ENCODE results near the gene HLA-DPA1. TPM values are rescaled to one million over a fixed set of nuclear protein-coding genes. Genes with fewer than 3 reads are reported as not detected.

Gene HLA-DPA1
- total RNA-seq, 1 donor from 2014 or later: 491 TPM

- Histone ChIP-seq H3K9me3 (no peaks in the 10 kb centered on the region), H3K27me3 (no peaks in the 10 kb centered on the region), H3K36me3 (no peaks in the 10 kb centered on the region), H3K4me1 (peaks cover 21% of the 10 kb centered on the region), H3K27ac (no peak overlapping the region), H3K4me3 (no peak overlapping the region)
- intact Hi-C loops (cut with DNase I): loop anchor here (10.0 kb wide), 1 partner anchor 229 kb away; no protein-coding TSS in a partner anchor
- ATAC-seq (no peak), DNase-seq (no peak)
- TF ChIP-seq CTCF (IDR thresholded peaks at IDR 0.05): no peak
These were observed 57.7 kb downstream of the HLA-DPA1 start for GRCh38 chr6:33015798-33016197.

- peak; percentile 66 for ATAC-seq
- Histone ChIP-seq H3K4me1 (peaks cover 21% of the 10 kb centered on the region), H3K4me3 (no peak overlapping the region), H3K27ac (no peak overlapping the region), H3K36me3 (no peaks in the 10 kb centered on the region), H3K9me3 (no peaks in the 10 kb centered on the region), H3K27me3 (no peaks in the 10 kb centered on the region)
- intact Hi-C loops (cut with DNase I): loop anchor here (5.0 to 10.0 kb wide), 2 partner anchors 72 to 230 kb away; no protein-coding TSS in a partner anchor
- TF ChIP-seq CTCF (IDR thresholded peaks at IDR 0.05): peak; percentile 85
- no peak for DNase-seq
These were observed 58.4 kb downstream of the HLA-DPA1 start for GRCh38 chr6:33014841-33015634.

Other genes starting within 250 kb of the HLA-DPA1 start
- gene TAP2, start 234.9 kb downstream of the HLA-DPA1 start, total RNA-seq: 56.4 TPM
- gene PSMB8, start 229.6 kb downstream of the HLA-DPA1 start, total RNA-seq: 86.9 TPM
- 60.4 TPM for gene TAP1, start 219.9 kb downstream of the HLA-DPA1 start, total RNA-seq
- gene PSMB9, start 219.5 kb downstream of the HLA-DPA1 start, total RNA-seq: 47.2 TPM
- 140 TPM for gene HLA-DMB, start 132.6 kb downstream of the HLA-DPA1 start, total RNA-seq
- gene HLA-DMA, start 120.6 kb downstream of the HLA-DPA1 start, total RNA-seq: 197 TPM
- 155 TPM for gene BRD2, start 105.1 kb downstream of the HLA-DPA1 start, total RNA-seq
- 25.2 TPM for gene HLA-DOA, start 64.1 kb downstream of the HLA-DPA1 start, total RNA-seq
- 385 TPM for gene HLA-DPB1, start 2.3 kb upstream of the HLA-DPA1 start, total RNA-seq
- 1.2 TPM for gene COL11A2, start 118.8 kb upstream of the HLA-DPA1 start, total RNA-seq
- 46.6 TPM for gene RXRB, start 127.0 kb upstream of the HLA-DPA1 start, total RNA-seq
- 89.1 TPM for gene SLC39A7, start 127.2 kb upstream of the HLA-DPA1 start, total RNA-seq
- gene HSD17B8, start 131.0 kb upstream of the HLA-DPA1 start, total RNA-seq: 14.7 TPM
- 42.0 TPM for gene RING1, start 134.9 kb upstream of the HLA-DPA1 start, total RNA-seq
- 47.5 TPM for gene VPS52, start 198.2 kb upstream of the HLA-DPA1 start, total RNA-seq
- 1,687 TPM for gene RPS18, start 198.4 kb upstream of the HLA-DPA1 start, total RNA-seq
- 16.8 TPM for gene B3GALT4, start 203.5 kb upstream of the HLA-DPA1 start, total RNA-seq
- 37.0 TPM for gene WDR46, start 215.6 kb upstream of the HLA-DPA1 start, total RNA-seq
- gene PFDN6, start 216.0 kb upstream of the HLA-DPA1 start, total RNA-seq: 39.3 TPM
- gene RGL2, start 225.3 kb upstream of the HLA-DPA1 start, total RNA-seq: 114 TPM
- 191 TPM for gene TAPBP, start 240.4 kb upstream of the HLA-DPA1 start, total RNA-seq
- 26.2 TPM for gene ZBTB22, start 244.1 kb upstream of the HLA-DPA1 start, total RNA-seq
- gene DAXX, start 249.3 kb upstream of the HLA-DPA1 start, total RNA-seq: 35.0 TPM